Measurements from ENCODE around the gene RYR3. TPM values are rescaled to one million over a fixed set of nuclear protein-coding genes. Genes with fewer than 3 reads are reported as not detected.

Gene RYR3
- total and polyA plus RNA-seq, 10 of the 15 experiments (the other 5 are each of a cell fraction or from before 2014, with no cell fraction given), result under 0.01 to 0.44 (median 0.16) TPM; not detected in 5

DNA sequence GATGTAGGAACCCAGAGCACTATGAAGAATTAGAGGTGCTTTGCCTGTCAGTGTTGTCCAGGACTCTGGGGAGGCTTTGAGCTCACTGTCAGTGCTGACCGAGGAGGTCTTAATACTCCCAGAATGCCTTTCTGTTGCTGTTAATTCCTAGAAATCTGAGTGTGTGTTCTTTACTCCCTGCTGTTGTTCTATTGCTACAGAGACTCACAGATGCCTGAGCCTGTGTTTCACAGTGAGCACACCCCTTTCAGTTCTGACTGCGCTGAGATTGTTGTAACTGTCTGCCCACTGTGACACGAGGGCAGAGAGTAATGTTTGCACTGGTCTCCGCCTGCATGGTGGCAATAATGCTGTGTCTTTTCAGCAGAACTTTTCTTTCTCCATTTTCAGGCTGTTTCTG lies 162.9 kb downstream of the RYR3 start:
- FAIRE-seq (no peak), DNase-seq (ENCODE audit: low read depth, low spot score) (no peak), ATAC-seq (no peak)
- no peaks in the 10 kb centered on the region for H3K27me3 ChIP-seq (replicated peaks in 1 of 2; ENCODE audit: control insufficient read depth in 2 of 2, insufficient read depth in 2 of 2, low read length in 1 of 2)
- H3K27ac ChIP-seq (ENCODE audit: control insufficient read depth, insufficient read depth), result no peak overlapping the region
- H3K79me2 ChIP-seq (ENCODE audit: control insufficient read depth, insufficient read depth, low read length), result no peaks in the 10 kb centered on the region
- in situ Hi-C loops (cut with MboI), result no loop called here
- no peaks in the 10 kb centered on the region for H3K36me3 ChIP-seq (ENCODE audit: control insufficient read depth in 2 of 2, insufficient read depth in 2 of 2, low read length in 1 of 2)
- ChIA-PET RAD21 (ENCODE audit: unreplicated experiment) (no interaction called here), SMC1A (ENCODE audit: uncharacterized antibody, unreplicated experiment) (no interaction called here), CTCF (no interaction called here), POLR2A (no interaction called here)
- WGBS (ENCODE audit: insufficient coverage, insufficient replicate concordance, low lambda C conversion rate, missing lambda C conversion rate), result 44% methylated on average over 4 of the region's 4 CpGs
- no peak overlapping the region for H2AFZ ChIP-seq (ENCODE audit: control insufficient read depth, low read depth, low read length)
- H3K4me3 ChIP-seq, result no peak overlapping the region
- H3K4me1 ChIP-seq (ENCODE audit: control insufficient read depth, insufficient read depth, low read length), result no peaks in the 10 kb centered on the region
- no peak overlapping the region for H3K9ac ChIP-seq (ENCODE audit: control insufficient read depth, insufficient read depth, low read length)
- TF ChIP-seq SP1 (IDR thresholded peaks at IDR 0.05; ENCODE audit: low read depth, low read length) (no peak), CHD1 (IDR thresholded peaks at IDR 0.05; ENCODE audit: low read depth, low read length) (no peak), CBX5 (IDR thresholded peaks at IDR 0.05; ENCODE audit: low read depth) (no peak), RB1 (IDR thresholded peaks at IDR 0.05; ENCODE audit: borderline replicate concordance) (no peak), KAT2A (conservative IDR thresholded peaks at IDR 0.05; ENCODE audit: control insufficient read depth, low read depth, low read length) (no peak), BCL11A (IDR thresholded peaks at IDR 0.05; ENCODE audit: low read depth, low read length) (no peak)
- no peak overlapping the region for H3K4me2 ChIP-seq (ENCODE audit: control insufficient read depth, insufficient read depth)
- intact Hi-C loops (cut with micrococcal nuclease; ENCODE audit: unreplicated experiment), result no loop called here
- H3K9me3 ChIP-seq (replicated peaks; ENCODE audit: control insufficient read depth, insufficient read depth, low read length), result no peaks in the 10 kb centered on the region
- no TSS peak for BruUV-seq (replicated peaks)
- H4K20me1 ChIP-seq (ENCODE audit: control insufficient read depth, insufficient read depth), result no peaks in the 10 kb centered on the region

DNA sequence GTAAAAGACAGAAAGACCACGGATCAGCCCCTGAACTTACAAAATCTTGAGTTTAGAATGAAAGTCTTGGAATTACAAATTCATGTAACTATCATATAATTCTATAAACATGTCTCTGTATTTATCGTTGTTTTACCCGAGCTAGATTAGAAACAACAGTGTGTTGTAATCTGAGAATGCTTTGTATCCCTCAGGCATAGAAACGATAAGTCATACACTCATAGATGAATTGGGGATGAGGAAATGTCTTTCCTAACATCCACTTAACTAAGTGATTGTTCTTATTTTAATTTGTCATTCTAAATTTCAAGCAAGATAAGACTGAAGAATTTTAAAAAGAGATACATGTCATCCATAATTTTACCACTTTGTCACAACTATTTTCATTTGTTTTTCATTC lies 165.3 kb downstream of the RYR3 start:
- ChIA-PET CTCF (interaction anchor here (1.7 kb wide), 1 partner anchor 14 kb away, joined by 4 read pairs; no protein-coding TSS in a partner anchor), RAD21 (ENCODE audit: unreplicated experiment) (no interaction called here), POLR2A (no interaction called here), SMC1A (ENCODE audit: uncharacterized antibody, unreplicated experiment) (no interaction called here)
- TF ChIP-seq, protein P1, sequence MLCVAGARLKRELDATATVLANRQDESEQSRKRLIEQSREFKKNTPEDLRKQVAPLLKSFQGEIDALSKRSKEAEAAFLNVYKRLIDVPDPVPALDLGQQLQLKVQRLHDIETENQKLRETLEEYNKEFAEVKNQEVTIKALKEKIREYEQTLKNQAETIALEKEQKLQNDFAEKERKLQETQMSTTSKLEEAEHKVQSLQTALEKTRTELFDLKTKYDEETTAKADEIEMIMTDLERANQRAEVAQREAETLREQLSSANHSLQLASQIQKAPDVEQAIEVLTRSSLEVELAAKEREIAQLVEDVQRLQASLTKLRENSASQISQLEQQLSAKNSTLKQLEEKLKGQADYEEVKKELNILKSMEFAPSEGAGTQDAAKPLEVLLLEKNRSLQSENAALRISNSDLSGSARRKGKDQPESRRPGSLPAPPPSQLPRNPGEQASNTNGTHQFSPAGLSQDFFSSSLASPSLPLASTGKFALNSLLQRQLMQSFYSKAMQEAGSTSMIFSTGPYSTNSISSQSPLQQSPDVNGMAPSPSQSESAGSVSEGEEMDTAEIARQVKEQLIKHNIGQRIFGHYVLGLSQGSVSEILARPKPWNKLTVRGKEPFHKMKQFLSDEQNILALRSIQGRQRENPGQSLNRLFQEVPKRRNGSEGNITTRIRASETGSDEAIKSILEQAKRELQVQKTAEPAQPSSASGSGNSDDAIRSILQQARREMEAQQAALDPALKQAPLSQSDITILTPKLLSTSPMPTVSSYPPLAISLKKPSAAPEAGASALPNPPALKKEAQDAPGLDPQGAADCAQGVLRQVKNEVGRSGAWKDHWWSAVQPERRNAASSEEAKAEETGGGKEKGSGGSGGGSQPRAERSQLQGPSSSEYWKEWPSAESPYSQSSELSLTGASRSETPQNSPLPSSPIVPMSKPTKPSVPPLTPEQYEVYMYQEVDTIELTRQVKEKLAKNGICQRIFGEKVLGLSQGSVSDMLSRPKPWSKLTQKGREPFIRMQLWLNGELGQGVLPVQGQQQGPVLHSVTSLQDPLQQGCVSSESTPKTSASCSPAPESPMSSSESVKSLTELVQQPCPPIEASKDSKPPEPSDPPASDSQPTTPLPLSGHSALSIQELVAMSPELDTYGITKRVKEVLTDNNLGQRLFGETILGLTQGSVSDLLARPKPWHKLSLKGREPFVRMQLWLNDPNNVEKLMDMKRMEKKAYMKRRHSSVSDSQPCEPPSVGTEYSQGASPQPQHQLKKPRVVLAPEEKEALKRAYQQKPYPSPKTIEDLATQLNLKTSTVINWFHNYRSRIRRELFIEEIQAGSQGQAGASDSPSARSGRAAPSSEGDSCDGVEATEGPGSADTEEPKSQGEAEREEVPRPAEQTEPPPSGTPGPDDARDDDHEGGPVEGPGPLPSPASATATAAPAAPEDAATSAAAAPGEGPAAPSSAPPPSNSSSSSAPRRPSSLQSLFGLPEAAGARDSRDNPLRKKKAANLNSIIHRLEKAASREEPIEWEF (IDR thresholded peaks at IDR 0.05; ENCODE audit: insufficient replicate concordance, low read depth, low read length), result no peak
- in situ Hi-C loops (cut with MboI), result no loop called here
- H3K79me2 ChIP-seq (ENCODE audit: control insufficient read depth, insufficient read depth, low read length), result no peaks in the 10 kb centered on the region
- WGBS (ENCODE audit: insufficient coverage, insufficient replicate concordance, low lambda C conversion rate, missing lambda C conversion rate), result 32% methylated on average over 4 of the region's 4 CpGs
- FAIRE-seq (no peak), DNase-seq (ENCODE audit: low read depth, low spot score) (no peak), ATAC-seq (no peak)
- H3K4me3 ChIP-seq, result no peak overlapping the region
- BruUV-seq (replicated peaks), result no TSS peak
- intact Hi-C loops (cut with micrococcal nuclease; ENCODE audit: unreplicated experiment), result no loop called here
- H3K9me3 ChIP-seq (replicated peaks; ENCODE audit: control insufficient read depth, insufficient read depth, low read length), result no peaks in the 10 kb centered on the region
- H2AFZ ChIP-seq (ENCODE audit: control insufficient read depth, low read depth, low read length), result no peak overlapping the region
- no peak overlapping the region for H3K9ac ChIP-seq (ENCODE audit: control insufficient read depth, insufficient read depth, low read length)
- no peak overlapping the region for H3K4me2 ChIP-seq (ENCODE audit: control insufficient read depth, insufficient read depth)
- H3K4me1 ChIP-seq (ENCODE audit: control insufficient read depth, insufficient read depth, low read length), result no peaks in the 10 kb centered on the region
- H3K27me3 ChIP-seq (replicated peaks in 1 of 2; ENCODE audit: control insufficient read depth in 2 of 2, insufficient read depth in 2 of 2, low read length in 1 of 2), result no peaks in the 10 kb centered on the region
- H3K36me3 ChIP-seq (ENCODE audit: control insufficient read depth in 2 of 2, insufficient read depth in 2 of 2, low read length in 1 of 2), result no peaks in the 10 kb centered on the region
- no peaks in the 10 kb centered on the region for H4K20me1 ChIP-seq (ENCODE audit: control insufficient read depth, insufficient read depth)
- H3K27ac ChIP-seq (ENCODE audit: control insufficient read depth, insufficient read depth), result no peak overlapping the region
